Smooth muscle cell (in vitro differentiated cells): ENCODE data around the gene CPT2. TPM values are rescaled to one million over a fixed set of nuclear protein-coding genes. Genes with fewer than 3 reads are reported as not detected.

Experiments
- DNase-seq: peaks from one replicate; lab custom pipeline; 2025; ENCODE audit not compliant: unreplicated experiment; lab: John Stamatoyannopoulos, UW
- H2AFZ ChIP-seq: fragments of 200-600 bp; sonication (generic); 2 replicates; pipeline ENCODE4 v1.6.0; 2016; ENCODE audit warnings: antibody characterized with exemption, low read depth, mild to moderate bottlenecking
- H3F3A ChIP-seq: fragments of 200-600 bp; sonication (generic); 2 replicates; pipeline ENCODE4 v1.6.0; 2017; ENCODE audit warnings: antibody characterized with exemption, low read depth
- H3K27ac ChIP-seq: fragments of 200-600 bp; sonication (generic); 2 replicates; pipeline ENCODE4 v1.5.1; 2016; ENCODE audit warnings: low read depth, mild to moderate bottlenecking
- H3K27me3 ChIP-seq: fragments of 200-600 bp; sonication (generic); 2 replicates; pipeline ENCODE4 v1.6.1; 2016; ENCODE audit warnings: low read depth, mild to moderate bottlenecking
- H3K36me3 ChIP-seq: fragments of 200-600 bp; sonication (generic); 2 replicates; pipeline ENCODE4 v1.5.1; 2016; ENCODE audit warnings: low read depth
- H3K4me1 ChIP-seq: fragments of 200-600 bp; sonication (generic); 2 replicates; pipeline ENCODE4 v1.5.1; 2016; ENCODE audit warnings: low read depth
- H3K4me2 ChIP-seq: fragments of 200-600 bp; sonication (generic); 2 replicates; pipeline ENCODE4 v1.6.0; 2016; ENCODE audit warnings: mild to moderate bottlenecking
- H3K4me3 ChIP-seq: fragments of 200-600 bp; sonication (generic); 2 replicates; pipeline ENCODE4 v1.5.1; 2016; ENCODE audit warnings: mild to moderate bottlenecking
- H3K79me2 ChIP-seq: fragments of 200-600 bp; sonication (generic); 2 replicates; pipeline ENCODE4 v1.6.0; 2016; ENCODE audit warnings: low read depth, mild to moderate bottlenecking
- H3K9ac ChIP-seq: fragments of 200-600 bp; sonication (generic); 2 replicates; pipeline ENCODE4 v1.6.0; 2016; ENCODE audit warnings: low read depth
- H3K9me3 ChIP-seq: fragments of 200-600 bp; sonication (generic); replicated peaks from 2 replicates; pipeline ENCODE4 v1.5.1; 2016; ENCODE audit warnings: low read depth
- H4K20me1 ChIP-seq: fragments of 200-600 bp; sonication (generic); 2 replicates; pipeline ENCODE4 v1.6.0; 2016; ENCODE audit warnings: low read depth
- WGBS: methylation state at CpG from one replicate; pipeline ENCODE4 v1.1.7; 2016; ENCODE audit warnings: low lambda C conversion rate; 5-methylcytosine and 5-hydroxymethylcytosine counted together
- polyA plus RNA-seq: library from polyadenylated mRNA; unstranded; fragments of >200 nt; fragmentation: Nextera tagmentation; extraction: Ambion mirVana; gene quantifications from 2 replicates; pipeline ENCODE4 v1.2.1, GENCODE V29; 2016
- total RNA-seq: library from RNA; depleted of rRNA; stranded (reverse); fragments of >200 nt; gene quantifications from 2 replicates; pipeline ENCODE4 v1.2.3, GENCODE V29; 2014
- TF ChIP-seq, protein P1 (sequence below): fragments of 200-600 bp; sonication (generic); IDR thresholded peaks from 2 replicates; pipeline ENCODE4 v1.5.1; 2017; ENCODE audit warnings: borderline replicate concordance, mild to moderate bottlenecking, antibody characterized with exemption; ENCODE audit not compliant: insufficient read depth, poor library complexity, severe bottlenecking

CPT2 gene
- total and polyA plus RNA-seq, 2 experiments from 2014 or later = 13.3 to 15.7 TPM

- Histone ChIP-seq H3K27me3 (no peaks in the 10 kb centered on the region), H3K36me3 (no peaks in the 10 kb centered on the region), H3F3A (no peaks in the 10 kb centered on the region), H3K4me3 (no peak overlapping the region), H3K27ac (no peak overlapping the region), H4K20me1 (no peaks in the 10 kb centered on the region), H3K9ac (no peak overlapping the region), H3K4me1 (peaks cover 4% of the 10 kb centered on the region), H3K4me2 (no peak overlapping the region), H3K9me3 (no peaks in the 10 kb centered on the region), H3K79me2 (peaks cover 9% of the 10 kb centered on the region), H2AFZ (no peak overlapping the region)
- WGBS = 97% methylated on average over 4 of the region's 4 CpGs
- TF ChIP-seq, protein P1, sequence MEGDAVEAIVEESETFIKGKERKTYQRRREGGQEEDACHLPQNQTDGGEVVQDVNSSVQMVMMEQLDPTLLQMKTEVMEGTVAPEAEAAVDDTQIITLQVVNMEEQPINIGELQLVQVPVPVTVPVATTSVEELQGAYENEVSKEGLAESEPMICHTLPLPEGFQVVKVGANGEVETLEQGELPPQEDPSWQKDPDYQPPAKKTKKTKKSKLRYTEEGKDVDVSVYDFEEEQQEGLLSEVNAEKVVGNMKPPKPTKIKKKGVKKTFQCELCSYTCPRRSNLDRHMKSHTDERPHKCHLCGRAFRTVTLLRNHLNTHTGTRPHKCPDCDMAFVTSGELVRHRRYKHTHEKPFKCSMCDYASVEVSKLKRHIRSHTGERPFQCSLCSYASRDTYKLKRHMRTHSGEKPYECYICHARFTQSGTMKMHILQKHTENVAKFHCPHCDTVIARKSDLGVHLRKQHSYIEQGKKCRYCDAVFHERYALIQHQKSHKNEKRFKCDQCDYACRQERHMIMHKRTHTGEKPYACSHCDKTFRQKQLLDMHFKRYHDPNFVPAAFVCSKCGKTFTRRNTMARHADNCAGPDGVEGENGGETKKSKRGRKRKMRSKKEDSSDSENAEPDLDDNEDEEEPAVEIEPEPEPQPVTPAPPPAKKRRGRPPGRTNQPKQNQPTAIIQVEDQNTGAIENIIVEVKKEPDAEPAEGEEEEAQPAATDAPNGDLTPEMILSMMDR = no peak
- DNase-seq = no peak
Observed at GRCh38 chr1:53242381-53242780, 45.8 kb downstream of the CPT2 start.

DNA sequence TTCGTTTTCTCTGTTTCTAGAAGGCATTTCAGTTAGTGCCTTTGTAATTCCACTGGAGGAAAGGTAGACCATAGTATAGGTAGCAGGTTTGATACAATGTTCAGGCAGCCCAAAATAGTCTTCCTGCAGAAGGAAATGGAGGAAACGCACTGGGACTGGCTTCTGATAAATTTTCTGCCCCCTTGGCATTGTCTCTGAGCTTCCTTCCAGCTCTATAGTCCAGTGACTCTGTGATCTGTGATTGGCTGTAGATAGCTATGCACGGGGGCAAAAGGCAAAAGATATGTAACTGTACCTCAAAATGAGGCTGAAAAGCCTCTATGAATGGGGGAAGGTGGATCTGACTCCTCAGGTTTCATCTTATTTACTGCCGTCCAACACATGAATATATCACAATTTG, 47.5 kb downstream of the CPT2 start:
- H2AFZ ChIP-seq = no peak overlapping the region
- peaks cover 1% of the 10 kb centered on the region for H3K4me1 ChIP-seq
- TF ChIP-seq, protein P1 = no peak
- no peak for DNase-seq
- H3K4me3 ChIP-seq = no peak overlapping the region
- H3K79me2 ChIP-seq = no peaks in the 10 kb centered on the region
- H3K9ac ChIP-seq = no peak overlapping the region
- no peak overlapping the region for H3K4me2 ChIP-seq
- 86% methylated on average over 4 of the region's 4 CpGs for WGBS
- no peaks in the 10 kb centered on the region for H3F3A ChIP-seq
- no peaks in the 10 kb centered on the region for H3K36me3 ChIP-seq
- H3K9me3 ChIP-seq = no peaks in the 10 kb centered on the region
- H3K27me3 ChIP-seq = no peaks in the 10 kb centered on the region
- no peaks in the 10 kb centered on the region for H4K20me1 ChIP-seq
- no peak overlapping the region for H3K27ac ChIP-seq

DNA sequence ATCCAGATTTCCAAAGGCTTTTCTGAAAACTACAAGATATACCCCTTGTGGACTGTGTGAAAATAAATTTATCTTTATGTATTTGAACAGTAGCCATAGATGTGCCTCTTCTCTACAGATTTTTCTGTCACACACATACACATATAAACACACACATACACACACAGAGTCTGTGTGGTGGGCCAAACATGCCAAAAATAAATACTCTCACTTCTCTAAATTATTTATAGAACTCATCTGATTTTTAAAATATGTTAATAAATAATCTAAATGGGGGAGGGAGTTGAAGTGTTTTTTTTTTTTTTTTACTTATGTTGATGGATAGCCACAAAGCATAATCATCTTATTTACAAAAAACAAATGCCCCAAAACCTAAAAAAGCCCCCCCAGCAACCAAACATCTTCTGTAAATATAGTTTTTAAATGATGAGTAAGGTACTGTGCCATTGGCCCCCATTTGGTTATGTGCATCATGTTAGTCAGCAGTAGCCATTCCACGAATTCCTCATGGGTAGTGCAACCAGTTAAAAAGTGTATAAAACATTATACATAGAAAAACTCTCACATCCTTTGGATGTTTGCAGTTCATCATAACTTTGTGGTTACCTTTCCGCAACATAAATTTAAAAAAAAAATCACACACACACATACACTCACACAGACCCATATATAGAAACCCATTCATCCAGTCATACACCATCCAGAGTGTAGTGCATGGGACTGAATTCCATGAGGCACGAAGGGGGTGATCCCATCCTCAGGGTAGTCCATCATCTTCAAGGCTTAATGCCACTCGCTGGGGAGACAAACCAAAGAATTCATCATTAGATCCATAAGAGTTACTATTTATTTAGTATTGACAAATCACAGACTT, 49.9 kb downstream of the CPT2 start:
- no peaks in the 10 kb centered on the region for H3K9me3 ChIP-seq
- H3K4me3 ChIP-seq = no peak overlapping the region
- no peak overlapping the region for H3K27ac ChIP-seq
- no peaks in the 10 kb centered on the region for H3K79me2 ChIP-seq
- 94% methylated on average over 4 of the region's 4 CpGs for WGBS
- no peaks in the 10 kb centered on the region for H3F3A ChIP-seq
- no peak overlapping the region for H2AFZ ChIP-seq
- H3K9ac ChIP-seq = no peak overlapping the region
- H4K20me1 ChIP-seq = no peaks in the 10 kb centered on the region
- H3K4me1 ChIP-seq = no peaks in the 10 kb centered on the region
- no peaks in the 10 kb centered on the region for H3K36me3 ChIP-seq
- H3K4me2 ChIP-seq = no peak overlapping the region
- H3K27me3 ChIP-seq = no peaks in the 10 kb centered on the region
- TF ChIP-seq, protein P1 = no peak
- no peak for DNase-seq

DNA sequence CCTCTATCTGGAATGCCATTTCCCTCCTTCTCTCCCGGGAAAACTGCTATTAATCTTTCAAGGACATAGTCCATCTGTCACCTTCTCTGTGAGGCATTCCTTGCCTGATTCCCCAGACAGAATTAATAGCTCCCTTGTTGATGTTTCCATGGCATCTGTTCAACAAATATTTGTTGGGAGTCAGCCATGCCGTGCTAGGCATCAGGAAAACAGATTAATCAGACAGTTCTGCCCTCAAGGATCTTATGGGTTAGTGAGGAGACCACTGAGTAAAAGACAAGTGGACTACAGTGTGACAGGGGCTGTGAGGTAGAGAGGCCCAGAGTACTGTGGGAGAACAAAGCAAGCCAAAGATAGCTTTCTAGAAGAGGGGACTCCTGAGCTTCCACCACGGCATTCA, 53.1 kb downstream of the CPT2 start:
- H3K36me3 ChIP-seq = no peaks in the 10 kb centered on the region
- H4K20me1 ChIP-seq = no peaks in the 10 kb centered on the region
- H3F3A ChIP-seq = no peaks in the 10 kb centered on the region
- H3K9ac ChIP-seq = no peak overlapping the region
- no peaks in the 10 kb centered on the region for H3K79me2 ChIP-seq
- DNase-seq = no peak
- no peaks in the 10 kb centered on the region for H3K27me3 ChIP-seq
- H3K4me1 ChIP-seq = no peaks in the 10 kb centered on the region
- no peak overlapping the region for H2AFZ ChIP-seq
- TF ChIP-seq, protein P1 = no peak
- H3K4me2 ChIP-seq = no peak overlapping the region
- H3K4me3 ChIP-seq = no peak overlapping the region
- H3K9me3 ChIP-seq = no peaks in the 10 kb centered on the region
- H3K27ac ChIP-seq = no peak overlapping the region
- 89% methylated on average over 3 of the region's 3 CpGs for WGBS
